ENCODE data around the gene EBF4.
A peak's percentile ranks its signal among the peaks of the same experiment; 100 is the strongest.
"Not testable (repeated sequence)": the region's sequence is repeated elsewhere in the genome, so short reads cannot be mapped to it uniquely, and the experiment has no call there.

Gene EBF4

GRCh38 chr20:2680046-2680445 is 12.5 kb upstream of the EBF4 start:
- Histone ChIP-seq H3K9me3 (ENCODE audit: control insufficient read depth, insufficient read depth, low read length) (no peaks in the 10 kb centered on the region), H3K4me1 (ENCODE audit: control insufficient read depth, insufficient read depth, low read length) (no peaks in the 10 kb centered on the region), H3K27me3 (ENCODE audit: control insufficient read depth, insufficient read depth, low read length) (no peaks in the 10 kb centered on the region), H3K4me3 (ENCODE audit: low read length) (no peak overlapping the region), H3K36me3 (ENCODE audit: control insufficient read depth, insufficient read depth, low read length) (no peaks in the 10 kb centered on the region), H3K27ac (ENCODE audit: low read length) (no peak overlapping the region)
- WGBS (ENCODE audit: insufficient coverage, insufficient read length) = no CpG with 5 or more reads among the region's 4 CpGs
- DNase-seq (ENCODE audit: low read depth, low spot score) = no peak

GRCh38 chr20:2682040-2682439 is 10.5 kb upstream of the EBF4 start:
- H3K36me3 ChIP-seq (ENCODE audit: control insufficient read depth, insufficient read depth, low read length); H3K4me1 ChIP-seq (ENCODE audit: control insufficient read depth, insufficient read depth, low read length); H3K27me3 ChIP-seq (ENCODE audit: control insufficient read depth, insufficient read depth, low read length); DNase-seq (ENCODE audit: low read depth, low spot score); H3K4me3 ChIP-seq (ENCODE audit: low read length); H3K27ac ChIP-seq (ENCODE audit: low read length); H3K9me3 ChIP-seq (ENCODE audit: control insufficient read depth, insufficient read depth, low read length): not testable (repeated sequence)
- WGBS (ENCODE audit: insufficient coverage, insufficient read length) = 100% methylated on average over 2 of the region's 3 CpGs

DNA sequence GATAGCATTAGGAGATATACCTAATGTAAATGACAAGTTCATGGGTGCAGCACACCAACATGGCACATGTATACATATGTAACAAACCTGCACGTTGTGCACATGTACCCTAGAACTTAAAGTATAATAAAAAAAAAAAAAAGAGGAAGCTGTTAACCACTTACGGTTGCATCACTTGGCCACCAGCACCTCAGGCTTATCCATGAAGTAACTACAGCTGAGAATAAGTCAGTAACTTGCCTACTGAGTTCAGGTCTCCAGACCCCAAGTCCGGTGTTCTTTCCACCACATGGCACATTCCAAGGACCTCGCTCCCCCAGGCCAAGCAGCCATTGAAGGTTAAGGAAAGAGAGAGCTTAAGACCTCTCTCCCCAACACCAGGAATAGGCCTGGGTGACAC is 7.8 kb upstream of the EBF4 start:
- H3K27ac ChIP-seq (ENCODE audit: low read length); DNase-seq (ENCODE audit: low read depth, low spot score); H3K4me3 ChIP-seq (ENCODE audit: low read length); H3K36me3 ChIP-seq (ENCODE audit: control insufficient read depth, insufficient read depth, low read length); H3K9me3 ChIP-seq (ENCODE audit: control insufficient read depth, insufficient read depth, low read length); H3K27me3 ChIP-seq (ENCODE audit: control insufficient read depth, insufficient read depth, low read length); H3K4me1 ChIP-seq (ENCODE audit: control insufficient read depth, insufficient read depth, low read length): not testable (repeated sequence)
- WGBS (ENCODE audit: insufficient coverage, insufficient read length) = no CpG with 5 or more reads among the region's 4 CpGs

- Histone ChIP-seq H3K4me3 (ENCODE audit: low read length) (no peak overlapping the region), H3K36me3 (ENCODE audit: control insufficient read depth, insufficient read depth, low read length) (no peaks in the 10 kb centered on the region), H3K27ac (ENCODE audit: low read length) (no peak overlapping the region), H3K27me3 (ENCODE audit: control insufficient read depth, insufficient read depth, low read length) (peaks cover 33% of the 10 kb centered on the region), H3K4me1 (ENCODE audit: control insufficient read depth, insufficient read depth, low read length) (no peaks in the 10 kb centered on the region), H3K9me3 (ENCODE audit: control insufficient read depth, insufficient read depth, low read length) (no peaks in the 10 kb centered on the region)
- no CpG with 5 or more reads among the region's 6 CpGs for WGBS (ENCODE audit: insufficient coverage, insufficient read length)
- no peak for DNase-seq (ENCODE audit: low read depth, low spot score)
These were observed 5.1 kb upstream of the EBF4 start for GRCh38 chr20:2687514-2687913.

DNA sequence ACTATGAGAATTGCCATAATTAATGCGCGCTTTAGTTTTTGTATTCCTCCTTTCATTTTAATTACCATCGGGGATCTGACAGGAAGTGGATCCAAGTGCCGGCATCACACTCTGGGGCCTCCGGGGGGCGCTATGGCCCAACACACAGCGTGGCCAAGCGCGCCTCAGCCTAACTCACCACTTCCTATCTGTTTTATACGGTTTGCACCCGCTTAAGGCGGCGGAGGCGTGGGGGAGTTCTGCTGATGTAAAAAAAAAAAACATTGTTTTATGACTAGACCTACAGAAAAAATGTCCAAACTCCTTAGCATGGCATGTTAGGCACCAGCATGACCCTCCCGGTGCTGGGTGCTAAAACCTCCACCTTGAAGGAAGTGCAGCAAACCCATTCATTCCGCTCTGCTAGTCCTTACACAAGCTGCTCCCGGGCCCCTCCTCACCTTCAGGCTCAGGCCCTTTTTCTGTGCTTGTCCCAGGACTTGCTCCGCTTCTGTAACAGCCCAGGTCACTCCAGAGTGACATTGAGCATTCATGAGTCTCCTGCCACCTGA is 4.5 kb upstream of the EBF4 start:
- no CpG with 5 or more reads among the region's 18 CpGs for WGBS (ENCODE audit: insufficient coverage, insufficient read length)
- no peaks in the 10 kb centered on the region for H3K9me3 ChIP-seq (ENCODE audit: control insufficient read depth, insufficient read depth, low read length)
- H3K27me3 ChIP-seq (ENCODE audit: control insufficient read depth, insufficient read depth, low read length) = peaks cover 33% of the 10 kb centered on the region
- no peaks in the 10 kb centered on the region for H3K36me3 ChIP-seq (ENCODE audit: control insufficient read depth, insufficient read depth, low read length)
- no peak overlapping the region for H3K4me3 ChIP-seq (ENCODE audit: low read length)
- DNase-seq (ENCODE audit: low read depth, low spot score) = no peak
- H3K27ac ChIP-seq (ENCODE audit: low read length) = no peak overlapping the region
- H3K4me1 ChIP-seq (ENCODE audit: control insufficient read depth, insufficient read depth, low read length) = no peaks in the 10 kb centered on the region

DNA sequence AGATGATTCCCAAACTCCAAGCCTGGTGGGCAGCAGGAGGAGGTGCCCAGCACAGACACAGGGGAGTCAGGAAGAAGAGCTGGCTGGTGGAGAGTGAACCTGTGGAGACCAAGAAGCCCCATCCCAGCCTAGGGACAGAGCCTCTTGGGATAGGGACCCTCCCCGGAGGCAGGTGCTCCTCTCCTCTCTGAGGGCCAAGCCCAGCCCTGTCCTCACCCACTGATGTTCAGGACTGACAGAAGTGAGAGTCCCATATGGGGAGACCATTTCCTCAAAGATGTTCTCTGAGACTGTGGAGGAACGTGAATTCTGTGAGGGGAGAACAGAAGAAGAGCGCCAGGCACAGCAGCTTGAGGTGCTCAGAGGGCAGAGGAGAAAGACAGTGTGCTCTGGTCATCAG is 2.4 kb upstream of the EBF4 start:
- Histone ChIP-seq H3K27ac (ENCODE audit: low read length) (no peak overlapping the region), H3K4me1 (ENCODE audit: control insufficient read depth, insufficient read depth, low read length) (peaks cover 2% of the 10 kb centered on the region; the same call in 1 of the 2 replicates), H3K27me3 (ENCODE audit: control insufficient read depth, insufficient read depth, low read length) (peaks cover 52% of the 10 kb centered on the region), H3K9me3 (ENCODE audit: control insufficient read depth, insufficient read depth, low read length) (no peaks in the 10 kb centered on the region), H3K4me3 (ENCODE audit: low read length) (no peak overlapping the region), H3K36me3 (ENCODE audit: control insufficient read depth, insufficient read depth, low read length) (no peaks in the 10 kb centered on the region)
- no peak for DNase-seq (ENCODE audit: low read depth, low spot score)
- no CpG with 5 or more reads among the region's 3 CpGs for WGBS (ENCODE audit: insufficient coverage, insufficient read length)

DNA sequence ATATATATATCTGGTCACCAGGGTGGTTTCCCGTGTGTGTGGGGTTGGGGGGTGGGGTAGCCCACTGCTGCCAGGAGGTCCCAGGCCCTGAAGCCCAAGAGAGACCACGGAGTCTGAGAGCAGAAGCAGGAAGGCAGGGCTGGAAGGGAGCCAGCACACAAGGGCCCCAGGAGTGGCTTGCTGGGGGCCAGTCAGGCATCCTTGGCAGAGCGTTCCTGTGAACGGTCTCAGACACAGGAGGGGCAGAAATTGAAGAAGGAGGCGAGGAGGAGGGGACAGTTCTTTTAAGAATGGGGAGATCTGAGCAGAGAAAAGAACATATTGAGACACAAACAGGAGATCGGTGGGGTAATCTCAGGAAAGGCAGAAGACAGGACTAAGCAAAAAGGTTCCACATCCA is 1.9 kb upstream of the EBF4 start:
- peaks cover 2% of the 10 kb centered on the region; the same call in 1 of the 2 replicates for H3K4me1 ChIP-seq (ENCODE audit: control insufficient read depth, insufficient read depth, low read length)
- no peak overlapping the region for H3K27ac ChIP-seq (ENCODE audit: low read length)
- peaks cover 57% of the 10 kb centered on the region for H3K27me3 ChIP-seq (ENCODE audit: control insufficient read depth, insufficient read depth, low read length)
- no peaks in the 10 kb centered on the region for H3K36me3 ChIP-seq (ENCODE audit: control insufficient read depth, insufficient read depth, low read length)
- WGBS (ENCODE audit: insufficient coverage, insufficient read length) = no CpG with 5 or more reads among the region's 6 CpGs
- DNase-seq (ENCODE audit: low read depth, low spot score) = no peak
- H3K9me3 ChIP-seq (ENCODE audit: control insufficient read depth, insufficient read depth, low read length) = no peaks in the 10 kb centered on the region
- H3K4me3 ChIP-seq (ENCODE audit: low read length) = no peak overlapping the region

- no CpG with 5 or more reads among the region's 8 CpGs for WGBS (ENCODE audit: insufficient coverage, insufficient read length)
These were observed 1.5 kb upstream of the EBF4 start for GRCh38 chr20:2691127-2691526.

GRCh38 chr20:2691663-2692035 is 931 bp upstream of the EBF4 start:
- peaks cover 64% of the 10 kb centered on the region for H3K27me3 ChIP-seq (ENCODE audit: control insufficient read depth, insufficient read depth, low read length)
- WGBS (ENCODE audit: insufficient coverage, insufficient read length) = no CpG with 5 or more reads among the region's 10 CpGs

More at GRCh38 chr20:2691127-2691526, 1.5 kb upstream of the EBF4 start:
- peaks cover 60% of the 10 kb centered on the region for H3K27me3 ChIP-seq (ENCODE audit: control insufficient read depth, insufficient read depth, low read length)
- peaks cover 2% of the 10 kb centered on the region; the same call in 1 of the 2 replicates for H3K4me1 ChIP-seq (ENCODE audit: control insufficient read depth, insufficient read depth, low read length)
- DNase-seq (ENCODE audit: low read depth, low spot score) = no peak
- H3K4me3 ChIP-seq (ENCODE audit: low read length) = no peak overlapping the region
- no peaks in the 10 kb centered on the region for H3K9me3 ChIP-seq (ENCODE audit: control insufficient read depth, insufficient read depth, low read length)
- H3K27ac ChIP-seq (ENCODE audit: low read length) = no peak overlapping the region
- H3K36me3 ChIP-seq (ENCODE audit: control insufficient read depth, insufficient read depth, low read length) = no peaks in the 10 kb centered on the region

DNA sequence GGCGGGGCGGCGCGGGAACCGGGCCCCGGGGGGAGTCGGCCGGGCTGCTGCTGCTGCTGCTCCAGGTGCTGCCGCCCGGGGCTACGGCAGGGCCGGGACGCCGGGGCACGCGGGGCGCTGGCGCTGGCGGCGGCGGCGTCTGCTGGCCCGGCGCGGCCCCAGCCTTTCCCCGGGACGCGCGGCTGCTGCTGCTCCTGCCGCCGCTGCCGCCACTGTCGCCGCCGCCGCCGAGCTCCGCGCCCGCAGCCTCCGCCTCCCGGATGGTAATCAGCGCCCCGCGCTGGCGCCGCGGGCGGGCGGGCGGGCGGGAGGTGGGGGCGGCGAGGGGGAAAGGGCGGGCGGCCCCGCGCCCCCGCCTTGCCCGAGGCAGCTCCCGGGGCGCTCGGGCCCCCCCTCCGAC is 306 bp downstream of the EBF4 start:
- WGBS (ENCODE audit: insufficient coverage, insufficient read length) = no CpG with 5 or more reads among the region's 64 CpGs
- peaks cover 65% of the 10 kb centered on the region for H3K27me3 ChIP-seq (ENCODE audit: control insufficient read depth, insufficient read depth, low read length)
- H3K4me1 ChIP-seq (ENCODE audit: control insufficient read depth, insufficient read depth, low read length) = peaks cover 2% of the 10 kb centered on the region; the same call in 1 of the 2 replicates
- no peak overlapping the region for H3K27ac ChIP-seq (ENCODE audit: low read length)
- H3K4me3 ChIP-seq (ENCODE audit: low read length) = peak overlapping the region; percentile 12; the same call in 1 of the 2 replicates
- DNase-seq (ENCODE audit: low read depth, low spot score) = no peak
- H3K9me3 ChIP-seq (ENCODE audit: control insufficient read depth, insufficient read depth, low read length) = no peaks in the 10 kb centered on the region
- H3K36me3 ChIP-seq (ENCODE audit: control insufficient read depth, insufficient read depth, low read length) = no peaks in the 10 kb centered on the region

More at GRCh38 chr20:2691663-2692035, 931 bp upstream of the EBF4 start:
- Histone ChIP-seq H3K4me1 (ENCODE audit: control insufficient read depth, insufficient read depth, low read length) (peaks cover 2% of the 10 kb centered on the region; the same call in 1 of the 2 replicates), H3K9me3 (ENCODE audit: control insufficient read depth, insufficient read depth, low read length) (no peaks in the 10 kb centered on the region), H3K4me3 (ENCODE audit: low read length) (no peak overlapping the region; the same call in 1 of the 2 replicates), H3K27ac (ENCODE audit: low read length) (no peak overlapping the region), H3K36me3 (ENCODE audit: control insufficient read depth, insufficient read depth, low read length) (no peaks in the 10 kb centered on the region)
- no peak for DNase-seq (ENCODE audit: low read depth, low spot score)

Measured in iPS DF 6.9 (cell line).